GM13977 (cell line): Measurements from ENCODE around the gene KCNIP1.
A peak's percentile ranks its signal among the peaks of the same experiment; 100 is the strongest.

ENCODE experiments used
- DNase-seq: peaks from one replicate; pipeline ENCODE4 v3.0.0; 2012; ENCODE audit warnings: low spot score
- in situ Hi-C: fragments of 300-500 bp; cut with MboI; formaldehyde crosslinking; loops from one replicate; pipeline ENCODE4 v1.12.0; 2022; ENCODE audit warnings: low sequenced_read_pairs, low pct_unique_long_range_greater_than_20kb, mixed read lengths, inconsistent platforms; ENCODE audit not compliant: unreplicated experiment
- TF ChIP-seq, protein P1 (sequence below): IDR thresholded peaks from 2 replicates; pipeline ENCODE4 v1.5.1; 2012; ENCODE audit warnings: mild to moderate bottlenecking, control low read depth; ENCODE audit not compliant: insufficient read depth; ENCODE audit errors: extremely low read depth, missing control alignments

KCNIP1 gene

GRCh38 chr5:170638454-170639220 lies 134.8 kb downstream of the KCNIP1 start:
- peak; percentile 77 for DNase-seq
- TF ChIP-seq, protein P1, sequence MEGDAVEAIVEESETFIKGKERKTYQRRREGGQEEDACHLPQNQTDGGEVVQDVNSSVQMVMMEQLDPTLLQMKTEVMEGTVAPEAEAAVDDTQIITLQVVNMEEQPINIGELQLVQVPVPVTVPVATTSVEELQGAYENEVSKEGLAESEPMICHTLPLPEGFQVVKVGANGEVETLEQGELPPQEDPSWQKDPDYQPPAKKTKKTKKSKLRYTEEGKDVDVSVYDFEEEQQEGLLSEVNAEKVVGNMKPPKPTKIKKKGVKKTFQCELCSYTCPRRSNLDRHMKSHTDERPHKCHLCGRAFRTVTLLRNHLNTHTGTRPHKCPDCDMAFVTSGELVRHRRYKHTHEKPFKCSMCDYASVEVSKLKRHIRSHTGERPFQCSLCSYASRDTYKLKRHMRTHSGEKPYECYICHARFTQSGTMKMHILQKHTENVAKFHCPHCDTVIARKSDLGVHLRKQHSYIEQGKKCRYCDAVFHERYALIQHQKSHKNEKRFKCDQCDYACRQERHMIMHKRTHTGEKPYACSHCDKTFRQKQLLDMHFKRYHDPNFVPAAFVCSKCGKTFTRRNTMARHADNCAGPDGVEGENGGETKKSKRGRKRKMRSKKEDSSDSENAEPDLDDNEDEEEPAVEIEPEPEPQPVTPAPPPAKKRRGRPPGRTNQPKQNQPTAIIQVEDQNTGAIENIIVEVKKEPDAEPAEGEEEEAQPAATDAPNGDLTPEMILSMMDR, result peak; percentile 92
- in situ Hi-C loops, result no loop called here

DNA sequence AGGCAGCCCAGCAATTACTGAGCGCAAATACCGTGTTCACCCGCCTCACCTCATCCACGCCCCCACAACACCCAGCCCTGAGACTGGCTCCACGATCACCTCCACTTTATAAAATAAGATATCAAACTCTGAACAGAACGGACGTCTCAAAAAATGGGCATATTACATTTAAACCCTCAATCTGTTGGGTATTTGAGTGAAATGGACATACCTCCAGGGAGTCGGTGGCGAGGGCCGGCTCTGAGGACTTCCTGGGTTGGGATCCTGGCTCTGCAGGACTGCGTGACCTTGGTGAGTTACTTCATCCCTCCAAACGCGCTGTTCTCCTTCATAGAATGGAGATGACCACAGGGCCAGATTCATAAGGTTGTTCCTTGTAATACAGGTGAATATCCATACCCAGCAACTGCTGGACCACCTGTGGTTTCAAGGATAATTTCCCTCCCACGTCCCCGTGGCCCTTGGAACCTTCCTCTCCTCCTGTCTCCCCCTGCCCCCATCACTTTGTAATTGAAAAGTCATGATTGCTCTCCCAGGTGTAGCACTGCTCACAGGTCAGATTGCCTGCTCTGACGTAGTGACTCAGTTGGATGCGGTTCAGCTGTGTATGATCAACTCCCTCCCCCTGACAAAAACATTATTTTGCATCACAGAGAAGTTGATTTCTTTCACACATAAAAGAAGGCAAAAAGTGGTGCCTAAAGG lies 135.6 kb downstream of the KCNIP1 start:
- in situ Hi-C loops, result no loop called here
- TF ChIP-seq, protein P1, result no peak
- no peak for DNase-seq

- DNase-seq, result no peak
- TF ChIP-seq, protein P1, result no peak
- in situ Hi-C loops, result no loop called here
These were observed 137.1 kb downstream of the KCNIP1 start for GRCh38 chr5:170640731-170641588.

GRCh38 chr5:170641589-170642031 lies 137.8 kb downstream of the KCNIP1 start:
- in situ Hi-C loops, result no loop called here
- TF ChIP-seq, protein P1, result no peak
- no peak for DNase-seq

DNA sequence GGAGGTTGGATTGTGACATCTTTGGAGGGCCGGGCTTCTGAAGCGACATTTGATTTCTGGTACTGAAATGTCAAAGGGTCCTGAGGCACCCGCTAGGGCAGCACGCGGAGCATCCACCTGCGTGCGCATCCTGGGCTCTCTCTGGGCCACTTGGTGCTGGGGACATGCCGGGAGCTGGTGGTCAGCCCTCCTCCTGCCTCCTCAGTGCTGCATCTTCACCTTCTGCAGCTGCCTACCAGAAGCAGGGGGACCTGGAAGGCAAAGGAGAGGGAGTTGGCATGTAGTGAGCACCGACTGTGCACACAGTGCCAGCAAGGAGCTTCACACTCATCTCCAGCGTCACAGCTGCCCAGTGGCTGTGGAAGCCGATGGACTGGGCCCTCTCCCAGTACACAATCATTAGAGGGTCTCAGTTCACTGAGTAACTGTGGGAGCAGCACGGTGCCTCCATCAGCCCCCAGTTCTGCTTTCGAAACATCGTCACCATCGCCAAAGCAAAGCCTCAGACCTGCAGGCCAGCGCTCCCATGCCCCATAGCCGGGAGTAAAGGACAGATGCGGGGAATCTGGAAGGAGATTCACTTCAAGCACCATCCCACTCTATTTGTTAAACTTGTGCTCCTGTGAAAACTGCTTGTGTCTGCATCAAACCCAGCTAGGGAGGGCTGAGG lies 138.4 kb downstream of the KCNIP1 start:
- in situ Hi-C loops, result no loop called here
- no peak for DNase-seq
- TF ChIP-seq, protein P1, result no peak
